Stimulated activated CD4-positive, alpha-beta T cell treated with anti-CD3 and anti-CD28 coated beads, Interleukin-1b, Interleukin-23, amount 100 ng/mL, for 48 hours (primary cell): Measurements from ENCODE around the gene NIPAL1.

Experiments
- DNase-seq: peaks from one replicate; pipeline ENCODE4 v3.0.0-alpha.2; 2020

The NIPAL1 gene

GRCh38 chr4:48068182-48068581 is 51.6 kb downstream of the NIPAL1 start:
- no peak for DNase-seq

GRCh38 chr4:48069026-48069425 is 52.5 kb downstream of the NIPAL1 start:
- DNase-seq = no peak

DNA sequence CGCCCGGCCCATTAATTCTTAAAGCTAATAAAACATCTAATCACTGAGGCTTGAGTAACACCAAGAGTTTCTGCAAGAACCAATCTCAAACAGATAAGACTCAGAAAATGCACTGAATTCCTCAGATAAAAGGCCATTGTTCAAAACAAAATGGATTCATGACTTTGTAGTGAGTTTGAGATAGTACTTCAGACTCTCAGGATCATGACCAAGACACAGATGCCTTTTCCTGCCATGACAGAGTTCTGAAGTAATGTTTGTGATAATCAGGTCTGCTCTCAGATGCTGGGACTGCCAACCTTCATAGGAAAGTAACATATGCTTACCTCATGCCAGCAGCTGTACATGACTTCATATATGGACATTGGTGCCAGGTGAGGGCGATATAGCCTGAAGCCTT is 54.6 kb downstream of the NIPAL1 start:
- DNase-seq = no peak

GRCh38 chr4:48073567-48074103 is 57.1 kb downstream of the NIPAL1 start:
- DNase-seq = no peak

DNA sequence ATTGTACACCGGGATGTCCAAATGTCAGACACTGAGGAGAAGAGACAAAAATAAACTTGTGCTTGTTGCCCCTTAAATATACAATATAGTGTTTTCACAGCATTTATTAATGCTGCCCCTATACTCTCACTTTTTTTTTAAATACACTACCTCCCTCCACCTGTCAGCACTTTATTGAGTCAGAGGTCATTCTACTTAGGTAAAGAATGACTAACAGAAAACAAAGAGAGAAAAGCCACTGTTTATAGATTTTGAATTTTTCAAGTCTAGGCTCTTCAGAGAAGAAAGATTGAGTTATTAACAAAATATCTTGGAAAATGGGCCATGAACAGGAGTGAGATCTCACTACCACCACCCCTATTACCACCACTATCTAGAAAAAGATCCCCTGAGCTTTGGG is 58.1 kb downstream of the NIPAL1 start:
- DNase-seq = no peak

DNA sequence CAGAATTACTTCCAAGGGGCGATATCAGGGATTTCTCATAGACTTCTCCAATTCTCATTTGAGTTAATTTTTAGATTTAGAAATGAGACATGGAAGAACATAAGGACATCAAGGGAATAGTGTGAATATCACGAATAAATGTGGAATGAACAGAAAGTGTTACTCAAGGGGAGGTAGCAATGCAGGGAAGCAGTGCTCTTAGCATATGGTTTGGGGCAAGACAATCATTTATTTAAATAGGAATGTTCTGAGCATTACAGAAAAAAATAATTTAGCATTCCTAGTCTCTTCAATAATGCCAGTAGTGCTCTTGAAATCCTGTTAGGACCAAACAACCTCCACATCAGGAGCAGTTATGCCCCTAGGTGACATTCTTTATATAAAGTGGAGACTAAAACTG is 61.9 kb downstream of the NIPAL1 start:
- DNase-seq = no peak

DNA sequence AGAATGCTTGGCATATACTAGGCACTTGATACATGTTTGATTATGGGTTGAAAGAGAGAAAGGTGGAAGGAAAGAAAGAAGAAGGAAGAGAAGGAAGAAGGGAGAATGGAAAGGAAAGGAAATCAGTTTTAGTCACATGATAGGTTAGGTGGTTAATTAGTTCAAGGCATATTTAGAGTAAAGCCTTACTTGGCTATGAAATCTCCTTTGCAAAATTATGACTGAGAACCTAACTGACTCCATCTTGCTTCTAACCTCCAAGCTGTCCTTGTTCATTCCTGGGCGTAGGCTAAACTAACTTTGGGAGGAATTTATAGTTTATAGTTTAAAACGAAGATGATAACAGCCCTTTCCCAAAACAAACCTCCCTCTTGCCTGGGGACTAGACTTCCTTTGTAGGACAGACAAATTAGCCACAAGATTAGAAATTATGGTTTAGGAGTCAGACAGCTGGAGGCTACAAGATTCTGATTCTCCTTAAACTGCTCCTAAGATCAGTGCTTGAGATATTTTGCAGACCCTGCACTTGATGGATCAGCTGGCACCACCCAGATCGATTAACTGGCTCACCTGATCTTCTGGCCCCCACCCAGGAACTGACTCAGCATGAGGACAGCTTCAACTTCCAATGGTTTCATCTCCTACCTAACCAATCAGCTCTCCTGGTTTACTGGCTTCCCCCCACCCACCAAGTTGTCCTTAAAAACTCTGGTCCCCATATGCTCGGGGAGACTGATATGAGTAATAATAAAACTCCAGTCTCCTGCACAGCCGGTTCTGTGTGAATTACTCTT is 62.5 kb downstream of the NIPAL1 start:
- DNase-seq = no peak

DNA sequence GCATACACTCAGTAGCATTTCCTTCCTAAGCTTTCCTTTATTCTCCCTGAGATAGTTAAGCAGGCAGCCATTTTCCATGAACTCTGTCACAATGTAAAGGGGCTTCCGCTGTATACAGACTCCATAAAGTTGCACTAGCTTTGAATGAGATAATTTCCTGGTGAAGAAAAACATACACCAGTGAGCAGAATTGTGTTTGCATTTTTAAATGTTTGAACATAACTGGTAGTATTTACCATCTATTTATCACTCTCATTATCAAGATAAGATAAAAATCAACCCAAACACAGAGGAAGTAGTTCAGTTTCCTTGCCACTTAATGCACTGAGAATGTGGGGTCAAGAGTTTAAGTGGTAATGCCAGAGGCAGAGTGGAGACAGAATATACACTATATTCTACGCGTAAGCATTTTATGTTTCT is 63.4 kb downstream of the NIPAL1 start:
- DNase-seq = no peak

DNA sequence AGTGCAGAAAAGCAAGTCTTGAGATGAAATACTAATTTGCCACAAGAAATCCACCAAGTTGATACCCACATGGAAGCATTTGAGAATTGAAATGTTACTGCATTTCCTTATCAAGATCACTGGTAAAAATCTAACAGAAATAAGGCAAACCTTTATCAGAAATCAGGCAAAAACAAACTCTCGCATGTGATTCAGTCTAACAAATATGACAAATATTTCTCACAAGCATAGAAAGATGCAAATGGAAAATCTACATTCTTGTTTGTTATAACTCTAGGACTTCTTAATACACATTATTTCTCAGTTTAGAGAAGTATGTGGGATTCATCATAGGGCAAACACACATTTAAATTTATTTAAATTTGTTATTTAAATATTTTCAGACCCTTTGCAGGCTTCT is 64.6 kb downstream of the NIPAL1 start:
- DNase-seq = no peak

DNA sequence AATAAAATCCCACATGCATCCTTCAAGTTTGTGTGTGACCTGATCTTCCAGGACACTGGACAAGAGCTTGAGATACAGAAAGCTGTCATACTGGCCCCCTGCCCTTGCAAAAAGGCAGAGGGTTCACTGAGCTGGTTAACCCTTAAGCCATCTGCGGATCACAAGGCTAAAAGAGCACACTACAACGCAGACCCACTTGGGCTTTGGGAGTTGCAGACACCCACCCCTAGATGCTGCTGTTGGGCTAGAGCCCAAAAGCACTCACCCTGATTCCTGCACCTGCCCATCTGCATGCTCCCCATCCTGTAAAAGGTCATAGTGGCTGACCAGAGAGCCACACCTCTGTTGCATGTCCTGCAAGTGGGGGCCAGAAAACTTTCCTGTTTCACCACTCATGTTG is 66.4 kb downstream of the NIPAL1 start:
- no peak for DNase-seq

- no peak for DNase-seq
These were observed 69.4 kb downstream of the NIPAL1 start for GRCh38 chr4:48085821-48086589.
